Heart right ventricle (tissue), 16 donors: ENCODE data around the gene HYI. TPM values are rescaled to one million over a fixed set of nuclear protein-coding genes. Genes with fewer than 3 reads are reported as not detected.
"Not testable (repeated sequence)": the region's sequence is repeated elsewhere in the genome, so short reads cannot be mapped to it uniquely, and the experiment has no call there.

ENCODE experiments used
- ATAC-seq, 8 donors: fragments of 200-7000 bp; cut with Tn5 transposase; one replicate each; pipeline ENCODE4 v1.9.1; 2020; ENCODE audit warnings: mild to moderate bottlenecking in 8 of 8, moderate library complexity in 8 of 8, moderate number of reproducible peaks in 1 of 8
- DNase-seq, 2 donors: peaks; one replicate each; pipeline ENCODE4 v3.0.0-alpha.2; 2020
- H3K27ac ChIP-seq, 10 donors: fragments of 200-600 bp; sonication (generic) in 2 of 10; one replicate each; pipeline versions ENCODE4 v1.5.0 to v1.8.0; 2020 to 2022; ENCODE audit warnings: mild to moderate bottlenecking in 3 of 10
- H3K27me3 ChIP-seq, 7 donors: fragments of 200-600 bp; one replicate each; pipeline ENCODE4 v1.8.0; 2021 to 2022; ENCODE audit warnings: mild to moderate bottlenecking in 2 of 7
- H3K36me3 ChIP-seq, 9 donors: fragments of 200-600 bp; sonication (generic) in 1 of 9; one replicate each; pipeline versions ENCODE4 v1.5.0 to v1.8.0; 2020 to 2022; ENCODE audit warnings: mild to moderate bottlenecking in 2 of 9
- H3K4me1 ChIP-seq, 9 donors: fragments of 200-600 bp; sonication (generic) in 1 of 9; one replicate each; pipeline versions ENCODE4 v1.5.0 to v1.8.0; 2020 to 2022; ENCODE audit warnings: mild to moderate bottlenecking in 4 of 9
- H3K4me3 ChIP-seq, 10 donors: fragments of 200-600 bp; sonication (generic) in 2 of 10; one replicate each; pipeline versions ENCODE4 v1.5.0 to v1.8.0; 2020 to 2022; ENCODE audit warnings: mild to moderate bottlenecking in 7 of 10, moderate library complexity in 2 of 10
- H3K9me3 ChIP-seq, 11 donors: fragments of 200-600 bp in 10 of 11; sonication (generic) in 2 of 11; one replicate each; pipeline versions ENCODE4 v1.5.0 to v1.8.0; 2013 to 2022; ENCODE audit warnings: mild to moderate bottlenecking in 2 of 11, control low read depth in 1 of 11, moderate library complexity in 1 of 11
- WGBS, 2 donors: extraction: QIAGEN DNeasy Blood & Tissue Kit; methylation state at CpG; one replicate each; pipeline ENCODE4 v1.1.7; 2013; ENCODE audit warnings: inconsistent platforms in 1 of 2; 5-methylcytosine and 5-hydroxymethylcytosine counted together
- intact Hi-C, 10 donors: fragments of 100-400 bp; cut with DNase I; formaldehyde crosslinking; loops; one replicate each; pipeline versions ENCODE4 v1.11.1 to v1.14.2; 2022
- polyA plus RNA-seq, 2 donors: library from polyadenylated mRNA; stranded (reverse); fragments of 200-250 nt; gene quantifications; one replicate each; pipeline ENCODE4 v1.2.3, GENCODE V29; 2013
- total RNA-seq, 10 donors: library from RNA; stranded (reverse); fragmentation: NEBNext Ultra II Directional in 3 of 10; extraction: Animal tissue kit (Norgen Biotek cat#: 25700) in 3 of 10; gene quantifications; one replicate each; pipeline versions ENCODE4 v1.2.1 to v1.2.4, GENCODE V29; 2021 to 2023
- TF ChIP-seq, protein P1 (sequence below), 9 donors: fragments of 200-600 bp; sonication (generic) in 2 of 9; IDR thresholded peaks; one replicate each; pipeline versions ENCODE4 v1.5.0 to v1.8.0; 2021 to 2022; ENCODE audit warnings: antibody characterized with exemption in 9 of 9, mild to moderate bottlenecking in 5 of 9, moderate library complexity in 1 of 9
- donor health status: Arrhythmogenic right ventricular cardiomyopathy.
- donor health status: ischemic (EF 13 %, LVEDD 7.1; RV severe dilation, severe dysfunction).
- donor health status: healthy with polysubstance abuse.
- donor health status: DM: no; HTN: yes; CAD: no.
- donor health status: DM: no; HTN: no; CAD: no.
- donor health status: ischemic (EF 25% LVEDD 6.9; RV normal size, moderate dysfunction).
- donor health status: ischemic (EF 25% LVEDD 5.7; RV mildly dilated, moderate dysfunction).
- donor health status: healthy.
- donor health status: DM: yes; HTN: yes; CAD: no.
- donor health status: Ischemic cardiomyopathy.
- donor health status: ischemic (EF 35%, LVEDD 5.7; RV mildly dilated, moderate dysfunction).
- donor health status: nonischemic (EF 11% LVEDD 7.7; RV severe dilation, severe dysfunction).
- donor health status: DM: yes; HTN: yes; CAD: no.
- donor health status: PGD.
- donor health status: ischemic (EF 29% LVEDD 5.4; RV normal size, mild dysfunction).
- donor health status: nonischemic (EF 23%, LVEDD 6.1; RV moderate dilation, normal function).

Gene HYI
- total and polyA plus RNA-seq, 12 donors, result 13.1 to 67.4 (median 19.9) TPM

- peaks cover 0 to 72% (median 39%) of the 10 kb centered on the region in 9 donors for H3K36me3 ChIP-seq
- ATAC-seq, result peak; percentile 73 to 88 (median 82)
These were observed 39.0 kb downstream of the HYI start for GRCh38 chr1:43414634-43415223.

GRCh38 chr1:43413426-43413825 lies 40.3 kb downstream of the HYI start:
- H3K27me3 ChIP-seq, H3K27ac ChIP-seq, intact Hi-C loops, ATAC-seq, H3K4me3 ChIP-seq, DNase-seq, H3K9me3 ChIP-seq: not testable (repeated sequence)
- WGBS, 2 donors, result 98 to 100% methylated on average over 1 of the region's 1 CpG
- peaks cover 0 to 10% (median 0%) of the 10 kb centered on the region in 9 donors for H3K4me1 ChIP-seq
- H3K36me3 ChIP-seq, result peaks cover 0 to 72% (median 33%) of the 10 kb centered on the region in 9 donors

More at GRCh38 chr1:43414634-43415223, 39.0 kb downstream of the HYI start:
- no peaks in the 10 kb centered on the region for H3K27me3 ChIP-seq
- TF ChIP-seq, protein P1, sequence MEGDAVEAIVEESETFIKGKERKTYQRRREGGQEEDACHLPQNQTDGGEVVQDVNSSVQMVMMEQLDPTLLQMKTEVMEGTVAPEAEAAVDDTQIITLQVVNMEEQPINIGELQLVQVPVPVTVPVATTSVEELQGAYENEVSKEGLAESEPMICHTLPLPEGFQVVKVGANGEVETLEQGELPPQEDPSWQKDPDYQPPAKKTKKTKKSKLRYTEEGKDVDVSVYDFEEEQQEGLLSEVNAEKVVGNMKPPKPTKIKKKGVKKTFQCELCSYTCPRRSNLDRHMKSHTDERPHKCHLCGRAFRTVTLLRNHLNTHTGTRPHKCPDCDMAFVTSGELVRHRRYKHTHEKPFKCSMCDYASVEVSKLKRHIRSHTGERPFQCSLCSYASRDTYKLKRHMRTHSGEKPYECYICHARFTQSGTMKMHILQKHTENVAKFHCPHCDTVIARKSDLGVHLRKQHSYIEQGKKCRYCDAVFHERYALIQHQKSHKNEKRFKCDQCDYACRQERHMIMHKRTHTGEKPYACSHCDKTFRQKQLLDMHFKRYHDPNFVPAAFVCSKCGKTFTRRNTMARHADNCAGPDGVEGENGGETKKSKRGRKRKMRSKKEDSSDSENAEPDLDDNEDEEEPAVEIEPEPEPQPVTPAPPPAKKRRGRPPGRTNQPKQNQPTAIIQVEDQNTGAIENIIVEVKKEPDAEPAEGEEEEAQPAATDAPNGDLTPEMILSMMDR (IDR thresholded peaks at IDR 0.05), result peak; percentile 38 to 77 (median 69)
- 77 to 81% methylated on average over 5 of the region's 5 CpGs for WGBS, 2 donors
- intact Hi-C loops, result loop anchor here (1.0 to 5.0 kb wide), 5 partner anchors 56 to 188 kb away; partner anchors contain the start of gene CDC20 (in 1 of the 10)
- peak in 1 of 2 donors; percentile 50 for DNase-seq
- H3K4me1 ChIP-seq, result peaks cover 0 to 10% (median 0%) of the 10 kb centered on the region in 9 donors
- H3K27ac ChIP-seq, result no peak overlapping the region
- H3K9me3 ChIP-seq, result no peaks in the 10 kb centered on the region
- H3K4me3 ChIP-seq, result no peak overlapping the region

GRCh38 chr1:43410571-43410970 lies 43.2 kb downstream of the HYI start:
- no peak for DNase-seq
- no peak for ATAC-seq
- Histone ChIP-seq H3K27ac (no peak overlapping the region), H3K4me1 (peaks cover 0 to 5% (median 0%) of the 10 kb centered on the region in 9 donors), H3K36me3 (peaks cover 0 to 72% (median 27%) of the 10 kb centered on the region in 9 donors), H3K4me3 (no peak overlapping the region), H3K27me3 (no peaks in the 10 kb centered on the region), H3K9me3 (no peaks in the 10 kb centered on the region)
- intact Hi-C loops, result no loop called here
- TF ChIP-seq, protein P1 (IDR thresholded peaks at IDR 0.05), result no peak
- WGBS, 2 donors, result 97 to 98% methylated on average over 3 of the region's 3 CpGs

DNA sequence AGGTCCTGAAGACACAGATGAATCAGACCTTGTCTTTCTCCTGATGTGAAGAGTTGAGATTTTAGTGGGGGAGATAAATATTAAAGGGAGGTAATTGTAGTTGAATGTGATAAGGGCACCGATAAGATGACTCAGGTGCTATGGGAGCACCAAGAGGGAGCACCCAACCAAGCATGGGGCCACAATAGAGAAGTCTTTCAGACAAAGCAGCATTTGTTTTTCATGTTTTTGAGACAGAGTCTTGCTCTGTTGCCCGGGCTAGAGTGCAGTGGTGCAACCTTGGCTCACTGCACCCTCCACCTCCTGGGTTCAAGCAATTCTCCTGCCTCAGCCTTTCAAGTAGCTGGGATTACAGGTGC lies 47.9 kb downstream of the HYI start:
- Histone ChIP-seq H3K9me3 (no peaks in the 10 kb centered on the region), H3K36me3 (peaks cover 0 to 96% (median 40%) of the 10 kb centered on the region in 9 donors), H3K27ac (no peak overlapping the region), H3K4me1 (peaks cover 0 to 7% (median 0%) of the 10 kb centered on the region in 9 donors), H3K4me3 (no peak overlapping the region), H3K27me3 (no peaks in the 10 kb centered on the region)
- TF ChIP-seq, protein P1 (IDR thresholded peaks at IDR 0.05), result no peak
- WGBS, 2 donors, result 87 to 90% methylated on average over 2 of the region's 2 CpGs
- intact Hi-C loops, result loop anchor here in 1 of 10 donors (5.0 kb wide), 1 partner anchor 169 kb away; no protein-coding TSS in a partner anchor
- ATAC-seq (no peak), DNase-seq (no peak)
